Spleen (tissue), 11 donors: ENCODE results near the gene MOCS2. TPM values are rescaled to one million over a fixed set of nuclear protein-coding genes. Genes with fewer than 3 reads are reported as not detected.

Source experiments
- DNase-seq: peaks from one replicate; pipeline ENCODE4 v3.0.0-alpha.2; 2020
- H3K27ac ChIP-seq, 8 donors: fragments of 200-600 bp; sonication (generic) in 7 of 8; 1 replicate in 4 of 8; 2 replicates in 4 of 8; pipeline versions ENCODE4 v1.5.0 to v1.8.0; 2016 to 2021; ENCODE audit warnings: inconsistent platforms in 4 of 8, mild to moderate bottlenecking in 4 of 8, moderate library complexity in 1 of 8
- H3K27me3 ChIP-seq, 7 donors: fragments of 200-600 bp; sonication (generic) in 6 of 7; replicated peaks in 1 of 7; 1 replicate in 4 of 7; 2 replicates in 3 of 7; pipeline versions ENCODE4 v1.5.0 to v1.8.0; 2016 to 2021; ENCODE audit warnings: inconsistent platforms in 3 of 7, mild to moderate bottlenecking in 1 of 7
- H3K36me3 ChIP-seq, 6 donors: fragments of 200-600 bp; sonication (generic) in 5 of 6; 1 replicate in 4 of 6; 2 replicates in 2 of 6; pipeline versions ENCODE4 v1.5.0 to v1.8.0; 2016 to 2021; ENCODE audit warnings: inconsistent platforms in 2 of 6
- H3K4me1 ChIP-seq, 6 donors: fragments of 200-600 bp; sonication (generic) in 5 of 6; 1 replicate in 3 of 6; 2 replicates in 3 of 6; pipeline versions ENCODE4 v1.5.0 to v1.8.0; 2016 to 2021; ENCODE audit warnings: inconsistent platforms in 3 of 6
- H3K4me3 ChIP-seq, 8 donors: fragments of 200-600 bp; sonication (generic) in 7 of 8; 1 replicate in 4 of 8; 2 replicates in 4 of 8; pipeline versions ENCODE4 v1.5.0 to v1.8.0; 2016 to 2021; ENCODE audit warnings: inconsistent platforms in 4 of 8, mild to moderate bottlenecking in 4 of 8, moderate library complexity in 2 of 8
- H3K9me3 ChIP-seq, 8 donors: fragments of 200-600 bp; sonication (generic) in 7 of 8; 1 replicate in 4 of 8; 2 replicates in 4 of 8; pipeline versions ENCODE4 v1.5.0 to v1.8.0; 2016 to 2021; ENCODE audit warnings: inconsistent platforms in 4 of 8
- CTCF ChIP-seq, 11 experiments: fragments of 200-600 bp in 7 of 11; fragments of 450-650 bp in 4 of 11; sonication (generic) in 4 of 11; IDR thresholded peaks in 8 of 11; conservative IDR thresholded peaks in 3 of 11; 1 replicate in 7 of 11; 2 replicates in 4 of 11; pipeline versions ENCODE4 v1.4.0 to v1.8.0; 2016 to 2021; ENCODE audit warnings: antibody characterized with exemption in 11 of 11, inconsistent platforms in 4 of 11, mild to moderate bottlenecking in 1 of 11
- POLR2A ChIP-seq, 3 donors: fragments of 450-650 bp; IDR thresholded peaks; one replicate each; pipeline ENCODE4 v1.5.1; 2017; ENCODE audit warnings: antibody characterized with exemption in 3 of 3, mild to moderate bottlenecking in 1 of 3
- POLR2AphosphoS5 ChIP-seq, 3 donors: sonication (generic); formaldehyde crosslinking; IDR thresholded peaks; one replicate each; pipeline ENCODE4 v1.5.1; 2017; ENCODE audit warnings: antibody characterized with exemption in 3 of 3
- WGBS, 5 donors: extraction: QIAGEN DNeasy Blood & Tissue Kit in 3 of 5; methylation state at CpG; one replicate each; pipeline versions ENCODE4 v1.1.5 to v1.1.7; 2013 to 2018; 5-methylcytosine and 5-hydroxymethylcytosine counted together
- intact Hi-C: fragments of 100-400 bp; cut with DNase I; formaldehyde crosslinking; loops from one replicate; pipeline ENCODE4 v1.15.0; 2023; ENCODE audit warnings: low total_unique reads
- polyA plus RNA-seq, 3 donors: library from polyadenylated mRNA; stranded (reverse); fragments of 200-250 nt; gene quantifications; one replicate each; pipeline ENCODE4 v1.2.1, GENCODE V29; 2013
- total RNA-seq, 7 donors: library from RNA; depleted of rRNA in 3 of 7; stranded (reverse); fragments of >200 nt in 3 of 7; fragmentation: NEBNext Ultra II Directional in 4 of 7; extraction: Animal tissue kit (Norgen Biotek cat#: 25700) in 4 of 7; gene quantifications; one replicate each; pipeline versions ENCODE4 v1.1.0 to v1.2.1, GENCODE V29; 2016 to 2021
- donor health status: healthy with polysubstance abuse.
- donor health status: DM: no; HTN: no; CAD: no; lungs with moderate emphysema.
- donor health status: DM: no; HTN: no; CAD: no.
- donor health status: Bipolar disorder and iron deficiency.
- donor health status: healthy.
- donor health status: DM: no; HTN: no; CAD: no.
- donor health status: DM: yes; HTN: yes; CAD: no.

MOCS2 gene
- total and polyA plus RNA-seq, 10 donors, result 16.8 to 44.3 (median 29.0) TPM

- 9 to 14% (median 14%) methylated on average over 6 of the region's 6 CpGs for WGBS, 5 donors
- peak overlapping the region; percentile 53 to 92 (median 88) for H3K27ac ChIP-seq
- H3K27me3 ChIP-seq, result no peaks in the 10 kb centered on the region
- TF ChIP-seq CTCF (IDR thresholded peaks at IDR 0.05 in 8 of 11, conservative IDR thresholded peaks at IDR 0.05 in 3 of 11), result no peak
- no peak for TF ChIP-seq POLR2AphosphoS5 (IDR thresholded peaks at IDR 0.05)
- no peak for TF ChIP-seq POLR2A (IDR thresholded peaks at IDR 0.05)
- peak overlapping the region; percentile 65 to 85 (median 78) for H3K4me3 ChIP-seq
- DNase-seq, result no peak
- intact Hi-C loops, result no loop called here
- no peaks in the 10 kb centered on the region for H3K9me3 ChIP-seq
- peaks cover 0 to 53% (median 25%) of the 10 kb centered on the region in 6 donors for H3K4me1 ChIP-seq
- H3K36me3 ChIP-seq, result peaks cover 0 to 12% (median 0%) of the 10 kb centered on the region in 6 donors
These were observed 599 bp upstream of the MOCS2 start for GRCh38 chr5:53110156-53110555.

- H3K27ac ChIP-seq, result peak overlapping the region; percentile 53 to 92 (median 88)
- H3K36me3 ChIP-seq, result peaks cover 0 to 20% (median 0%) of the 10 kb centered on the region in 6 donors
These were observed 508 bp downstream of the MOCS2 start for GRCh38 chr5:53109056-53109442.

GRCh38 chr5:53105611-53106300, 3.8 kb downstream of the MOCS2 start:
- TF ChIP-seq POLR2A (IDR thresholded peaks at IDR 0.05) (no peak), POLR2AphosphoS5 (IDR thresholded peaks at IDR 0.05) (no peak), CTCF (IDR thresholded peaks at IDR 0.05 in 8 of 11, conservative IDR thresholded peaks at IDR 0.05 in 3 of 11) (no peak)
- H3K36me3 ChIP-seq, result peaks cover 0 to 53% (median 21%) of the 10 kb centered on the region in 6 donors
- WGBS, 5 donors, result 83 to 90% (median 88%) methylated on average over 5 of the region's 5 CpGs
- intact Hi-C loops, result loop anchor here (10.0 kb wide), 1 partner anchor 301 kb away; no protein-coding TSS in a partner anchor
- no peaks in the 10 kb centered on the region for H3K9me3 ChIP-seq
- H3K4me1 ChIP-seq, result peaks cover 0 to 55% (median 24%) of the 10 kb centered on the region in 6 donors
- no peak for DNase-seq
- no peak overlapping the region for H3K4me3 ChIP-seq
- no peaks in the 10 kb centered on the region for H3K27me3 ChIP-seq
- H3K27ac ChIP-seq, result no peak overlapping the region

More at GRCh38 chr5:53109056-53109442, 508 bp downstream of the MOCS2 start:
- TF ChIP-seq POLR2A (IDR thresholded peaks at IDR 0.05) (no peak), CTCF (IDR thresholded peaks at IDR 0.05 in 8 of 11, conservative IDR thresholded peaks at IDR 0.05 in 3 of 11) (no peak), POLR2AphosphoS5 (IDR thresholded peaks at IDR 0.05) (no peak)
- H3K9me3 ChIP-seq, result no peaks in the 10 kb centered on the region
- peak overlapping the region; percentile 65 to 85 (median 78) for H3K4me3 ChIP-seq
- WGBS, 5 donors, result 2 to 4% (median 2%) methylated on average over 11 of the region's 11 CpGs
- H3K4me1 ChIP-seq, result peaks cover 0 to 57% (median 25%) of the 10 kb centered on the region in 6 donors
- intact Hi-C loops, result loop anchor here (10.0 kb wide), 1 partner anchor 304 kb away; no protein-coding TSS in a partner anchor
- no peaks in the 10 kb centered on the region for H3K27me3 ChIP-seq
- DNase-seq, result no peak

GRCh38 chr5:53100606-53101005, 9.0 kb downstream of the MOCS2 start:
- WGBS, 5 donors, result 85 to 95% (median 89%) methylated on average over 2 of the region's 2 CpGs
- Histone ChIP-seq H3K9me3 (no peaks in the 10 kb centered on the region), H3K27me3 (no peaks in the 10 kb centered on the region), H3K4me1 (peaks cover 0 to 7% (median 0%) of the 10 kb centered on the region in 6 donors), H3K27ac (no peak overlapping the region), H3K36me3 (peaks cover 2 to 86% (median 49%) of the 10 kb centered on the region in 6 donors), H3K4me3 (no peak overlapping the region)
- intact Hi-C loops, result loop anchor here (10.0 kb wide), 1 partner anchor 296 kb away; no protein-coding TSS in a partner anchor
- DNase-seq, result no peak
- no peak for TF ChIP-seq CTCF (IDR thresholded peaks at IDR 0.05 in 8 of 11, conservative IDR thresholded peaks at IDR 0.05 in 3 of 11)
- no peak for TF ChIP-seq POLR2AphosphoS5 (IDR thresholded peaks at IDR 0.05)
- TF ChIP-seq POLR2A (IDR thresholded peaks at IDR 0.05), result no peak
